MV-4-11 (cell line): ENCODE data around the gene AGTPBP1.

Experiments
- DNase-seq: peaks from one replicate; lab custom pipeline; 2025; lab: John Stamatoyannopoulos, UW

AGTPBP1 gene

DNA sequence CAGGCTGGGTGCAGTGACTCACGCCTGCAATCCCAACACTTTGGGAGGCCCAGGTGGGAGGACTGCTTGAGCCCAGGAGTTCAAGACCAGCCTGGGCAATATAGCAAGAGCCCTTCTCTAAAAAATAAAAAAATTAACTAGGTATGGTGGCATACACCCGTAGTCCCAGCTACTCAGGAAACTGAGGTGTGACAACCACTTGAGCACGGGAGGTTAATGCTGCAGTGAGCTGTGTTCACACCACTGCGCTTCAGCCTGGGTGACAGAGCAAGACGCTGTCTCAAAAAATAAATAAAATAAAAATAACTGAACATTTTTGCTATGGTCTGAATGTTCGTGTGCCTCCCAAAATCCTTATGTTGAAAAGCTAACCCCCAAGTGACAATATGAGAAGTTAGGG, 24.5 kb downstream of the AGTPBP1 start:
- DNase-seq, result no peak

DNA sequence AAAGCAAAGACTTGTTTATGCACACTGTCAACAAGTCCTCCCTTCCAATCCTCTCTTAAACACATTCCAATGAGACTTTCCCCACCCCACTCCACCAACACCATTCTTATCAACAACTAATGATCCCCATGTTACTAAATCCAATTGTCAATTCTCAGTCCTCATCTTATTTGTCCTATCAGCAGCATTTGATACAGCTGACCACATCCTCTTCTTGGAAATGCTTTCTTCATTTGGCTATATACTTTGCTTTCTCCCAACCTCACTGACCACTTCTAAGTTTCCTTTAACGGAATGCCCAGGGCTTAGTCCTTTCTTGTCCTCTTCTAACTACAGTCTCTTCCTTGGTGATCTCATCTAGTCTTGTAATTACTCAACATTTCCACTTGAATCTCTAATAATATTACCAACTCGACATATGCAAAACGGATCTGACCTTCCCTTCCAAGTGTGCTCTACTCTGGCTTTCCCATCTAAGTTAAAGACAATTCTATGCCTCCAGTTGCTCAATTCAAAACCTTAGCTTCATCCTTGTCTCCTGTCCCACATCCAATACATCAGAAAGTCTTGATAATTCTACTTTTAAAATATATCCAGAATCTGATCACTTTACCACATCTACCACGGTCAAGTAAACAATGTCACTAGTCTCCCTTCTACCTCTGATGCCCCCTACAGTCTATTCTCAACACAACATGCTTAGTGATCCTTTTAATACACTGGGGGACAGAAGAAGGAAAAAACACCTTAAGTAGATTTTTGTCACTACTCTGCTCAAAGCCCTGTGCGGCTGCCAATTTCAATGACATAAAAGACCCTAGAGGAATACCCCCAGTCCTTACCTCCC, 25.5 kb downstream of the AGTPBP1 start:
- peak; percentile 86 for DNase-seq

DNA sequence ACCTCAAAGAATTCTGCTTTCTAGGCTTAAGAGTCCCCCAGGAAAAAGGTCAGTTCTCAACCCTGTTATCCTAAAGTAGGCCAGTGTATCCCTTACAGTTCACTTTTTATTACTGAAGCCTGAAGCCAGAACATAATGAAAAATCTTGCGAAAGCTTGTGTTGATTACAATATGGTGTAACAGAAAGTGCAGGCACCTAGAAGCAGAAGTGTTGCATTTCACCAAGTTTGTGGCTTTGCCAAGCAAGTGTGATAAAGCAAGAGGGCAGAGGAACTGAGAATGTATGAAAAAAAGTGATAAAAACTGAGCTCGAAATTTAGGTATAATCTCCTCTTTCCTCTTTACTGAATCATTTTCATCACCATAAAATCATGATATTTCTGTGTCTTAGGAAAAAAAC, 26.2 kb downstream of the AGTPBP1 start:
- DNase-seq, result peak; percentile 96

DNA sequence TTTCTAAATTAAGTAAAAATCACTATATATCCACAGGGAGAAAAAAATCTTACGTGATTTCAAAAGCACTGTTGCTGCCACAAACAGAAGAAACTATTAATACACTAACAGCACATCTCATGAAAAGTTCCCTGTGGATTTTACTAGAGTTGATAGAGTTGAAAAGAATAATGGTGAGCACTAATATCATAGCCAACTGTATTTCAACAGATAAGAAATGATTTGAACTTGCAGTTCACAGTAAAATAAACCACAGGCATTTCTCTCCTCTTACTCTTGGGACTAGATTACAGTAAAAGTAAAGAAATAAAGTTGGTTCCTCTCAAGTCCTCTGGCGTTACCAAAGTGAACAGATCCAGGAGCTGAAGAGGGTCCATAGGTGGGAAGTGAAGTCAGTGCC, 27.9 kb downstream of the AGTPBP1 start:
- DNase-seq, result peak; percentile 2

DNA sequence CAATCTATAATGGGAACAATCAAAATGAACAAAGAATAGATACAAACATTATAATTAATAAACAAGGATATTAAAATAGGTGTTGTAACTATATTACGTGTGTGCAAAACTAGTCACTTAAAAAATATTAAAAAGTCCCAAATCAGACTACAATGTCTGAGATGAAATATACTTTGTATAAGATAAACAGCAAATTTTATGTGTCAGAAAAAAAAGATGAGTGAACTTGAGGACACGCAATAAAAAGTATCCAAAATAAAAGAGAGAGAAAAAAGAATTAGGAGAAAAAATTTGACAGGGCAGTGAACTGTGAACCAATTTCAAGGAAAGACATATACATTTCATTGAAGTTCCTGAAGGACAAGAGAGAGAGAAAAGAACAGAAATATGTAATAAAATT, 37.0 kb downstream of the AGTPBP1 start:
- no peak for DNase-seq

DNA sequence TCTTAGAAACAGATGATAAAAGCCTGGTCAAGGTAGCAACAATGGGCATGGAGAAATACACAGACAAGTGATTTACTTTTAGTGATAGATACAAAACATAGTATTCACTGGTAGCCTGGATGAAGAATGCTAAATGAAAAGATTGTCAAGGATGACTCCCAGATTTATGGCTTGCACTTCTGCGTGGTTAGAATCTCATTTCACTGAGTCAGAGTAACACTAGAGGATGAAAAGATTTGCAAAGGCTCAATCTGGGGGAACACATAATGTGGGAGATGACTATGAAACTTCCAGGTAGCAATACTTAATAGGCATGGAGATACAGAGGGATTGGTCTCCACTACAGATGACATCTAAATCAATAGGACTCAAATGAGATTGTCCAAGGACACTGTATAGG, 38.4 kb downstream of the AGTPBP1 start:
- DNase-seq, result no peak

DNA sequence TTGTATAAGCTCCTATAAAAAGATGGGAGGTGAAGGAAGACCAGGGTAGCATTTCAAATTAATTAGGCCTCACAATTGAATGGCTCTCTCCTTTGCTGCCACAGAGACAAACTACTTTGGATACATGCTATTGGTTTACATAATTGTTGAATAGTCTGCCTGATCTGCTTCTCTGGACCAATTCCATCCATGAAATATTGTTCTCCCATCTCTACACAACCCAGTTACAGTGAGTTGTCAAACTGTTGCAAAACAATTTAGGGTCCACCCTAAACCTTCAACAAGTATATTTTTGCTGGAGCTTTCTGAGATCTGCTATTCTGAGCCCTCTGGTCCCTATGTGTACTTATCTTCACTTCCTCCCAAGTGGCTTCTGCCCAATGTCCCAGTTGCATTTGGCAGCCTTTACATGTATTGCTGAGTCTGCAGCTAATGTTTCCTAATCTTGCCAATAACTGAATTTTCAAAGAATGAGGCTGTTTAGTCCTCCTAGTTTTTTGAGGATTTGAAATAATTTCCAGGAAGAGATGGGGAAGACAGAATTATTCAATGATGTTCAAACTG, 38.9 kb downstream of the AGTPBP1 start:
- DNase-seq, result peak; percentile 82

DNA sequence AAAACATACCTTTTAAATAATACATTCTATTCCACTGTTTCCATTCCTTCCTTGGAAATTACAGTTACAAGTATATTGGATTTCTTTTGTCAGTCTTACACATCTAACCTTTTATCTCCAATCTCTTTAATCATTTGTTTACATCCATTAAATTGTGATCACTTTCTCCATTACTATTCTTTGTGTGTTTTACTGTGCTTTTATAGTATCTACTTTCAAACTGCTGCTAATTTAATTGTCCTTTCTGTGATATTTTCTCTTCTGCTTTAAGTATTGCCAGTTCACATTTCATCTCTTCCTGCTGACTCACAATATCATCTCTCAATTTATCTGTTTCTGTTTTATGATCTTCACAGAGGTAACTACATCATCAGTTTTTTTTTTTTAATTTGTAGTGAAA, 39.6 kb downstream of the AGTPBP1 start:
- no peak for DNase-seq

DNA sequence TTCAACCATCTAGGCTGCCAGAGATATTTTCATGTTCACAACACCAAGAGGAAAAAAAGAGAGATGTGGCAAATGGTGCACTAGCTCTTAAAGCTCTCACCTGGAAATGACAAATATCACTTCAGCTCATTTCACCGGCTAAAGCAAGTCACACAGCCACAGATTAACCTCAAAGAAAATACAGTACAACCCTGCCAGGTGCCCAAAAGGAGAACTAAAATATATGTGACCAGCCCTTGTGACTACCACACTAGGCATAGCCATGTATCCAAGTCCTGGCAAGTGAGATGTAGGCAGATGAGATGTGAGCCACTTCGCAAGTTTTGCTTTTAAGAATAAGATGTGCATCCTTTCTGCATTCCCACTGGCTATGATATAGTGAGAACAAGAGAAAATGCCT, 41.4 kb downstream of the AGTPBP1 start:
- no peak for DNase-seq

DNA sequence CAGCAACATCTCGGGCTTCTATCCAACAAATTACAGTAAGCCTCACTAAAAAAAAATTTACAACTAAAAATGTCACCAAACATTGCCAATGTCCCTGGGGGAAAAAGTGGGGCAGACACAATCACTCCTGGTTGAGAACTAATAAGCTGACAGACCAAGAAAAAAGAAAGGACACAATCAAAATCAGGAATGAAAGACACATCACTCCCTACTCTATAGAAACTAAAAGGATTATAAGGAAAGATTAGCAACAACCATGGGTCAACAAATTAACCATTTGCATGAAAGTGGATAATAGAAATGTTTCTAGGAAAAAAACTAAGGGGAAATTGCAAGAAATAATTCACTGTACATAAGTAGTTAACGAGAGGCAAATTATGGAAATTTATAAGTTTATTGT, 53.4 kb downstream of the AGTPBP1 start:
- no peak for DNase-seq

DNA sequence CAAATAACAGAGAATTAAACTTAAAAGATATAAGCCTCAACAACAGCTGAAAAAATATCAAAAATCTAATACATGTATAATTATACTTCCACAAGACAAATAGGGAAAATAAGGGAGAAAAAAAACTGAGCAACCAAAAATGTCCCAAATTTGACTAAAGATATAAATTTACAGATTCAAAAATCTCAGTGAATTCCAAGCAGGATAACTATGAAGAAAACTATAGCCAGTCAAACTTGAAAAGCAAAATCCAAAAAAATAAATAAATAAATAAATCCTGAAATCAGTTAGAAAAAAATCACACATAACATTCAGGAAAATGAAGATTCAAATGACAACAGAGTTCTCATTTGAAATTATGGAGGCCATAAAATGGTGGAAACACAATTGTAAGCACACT, 56.7 kb downstream of the AGTPBP1 start:
- DNase-seq, result no peak

DNA sequence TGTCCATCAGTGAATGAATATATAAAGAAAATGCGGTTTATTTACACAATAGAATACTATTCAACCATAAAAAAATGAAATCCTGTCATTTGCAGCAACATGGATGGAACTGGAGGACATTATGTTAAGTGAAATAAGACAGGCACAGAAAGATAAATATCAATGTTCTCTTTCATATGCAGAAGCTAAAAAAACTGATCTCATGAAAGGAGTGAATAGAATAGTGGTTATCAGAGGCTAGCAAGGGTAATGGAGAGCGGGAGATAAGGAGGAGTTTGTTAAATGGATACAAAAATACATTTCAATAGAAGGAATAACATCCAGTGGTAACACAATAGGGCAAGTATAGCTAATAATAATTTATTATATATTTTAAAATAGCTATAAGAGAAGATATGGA, 65.0 kb downstream of the AGTPBP1 start:
- DNase-seq, result no peak

DNA sequence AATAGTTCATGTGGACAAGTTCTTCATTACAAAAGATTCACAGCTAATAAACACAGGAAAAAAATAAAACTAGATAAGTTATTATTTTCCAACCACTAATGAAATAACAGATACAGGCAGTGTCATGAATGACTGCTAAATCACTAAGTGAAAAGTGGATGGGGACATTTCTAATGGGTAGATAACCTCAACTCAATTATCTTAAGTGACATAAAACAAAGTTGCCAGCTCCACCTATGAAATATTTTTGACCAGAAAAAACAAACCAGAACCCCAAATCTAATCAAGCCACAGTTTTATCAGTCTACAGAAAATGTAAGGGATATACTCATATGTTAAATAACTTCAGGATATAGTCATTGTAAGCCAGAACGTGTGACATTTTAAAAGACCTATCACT, 74.4 kb downstream of the AGTPBP1 start:
- no peak for DNase-seq

DNA sequence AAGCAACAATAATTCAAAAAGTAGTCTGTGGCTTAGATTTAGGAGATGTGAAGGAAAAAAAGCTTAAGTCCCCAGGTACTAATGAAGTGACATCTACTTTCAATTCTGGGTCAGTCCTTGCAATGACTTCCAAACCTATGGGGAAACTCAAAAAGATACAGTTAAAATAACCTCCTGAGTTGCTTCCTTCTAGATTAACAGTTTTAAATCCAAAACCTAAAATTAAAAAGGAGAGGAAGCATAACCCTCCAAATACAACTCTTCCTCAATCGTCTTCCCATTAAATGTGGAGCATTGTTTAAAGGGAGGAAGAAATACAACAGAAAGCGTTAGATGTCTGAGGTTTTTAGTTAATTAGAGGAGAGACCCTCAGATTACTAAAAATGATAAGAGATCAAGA, 75.7 kb downstream of the AGTPBP1 start:
- no peak for DNase-seq

DNA sequence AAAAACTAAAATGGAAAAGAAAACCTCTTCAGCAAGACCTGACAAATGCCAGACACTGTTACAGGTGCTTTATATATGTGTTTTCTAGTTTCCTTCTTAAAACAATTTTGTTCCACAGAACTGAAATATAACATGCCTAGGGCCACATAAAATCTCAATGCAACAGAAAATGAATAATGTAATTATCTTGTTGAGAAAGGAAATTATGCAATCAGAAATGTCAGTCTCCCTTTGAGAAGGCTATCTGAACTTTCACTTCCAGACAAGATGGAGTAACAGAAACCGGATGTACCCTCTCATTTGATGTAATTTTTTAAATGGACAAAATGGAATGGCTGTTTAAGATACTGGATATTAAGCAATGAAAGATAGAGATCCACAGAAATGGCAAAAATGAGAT, 79.2 kb downstream of the AGTPBP1 start:
- peak; percentile 67 for DNase-seq

DNA sequence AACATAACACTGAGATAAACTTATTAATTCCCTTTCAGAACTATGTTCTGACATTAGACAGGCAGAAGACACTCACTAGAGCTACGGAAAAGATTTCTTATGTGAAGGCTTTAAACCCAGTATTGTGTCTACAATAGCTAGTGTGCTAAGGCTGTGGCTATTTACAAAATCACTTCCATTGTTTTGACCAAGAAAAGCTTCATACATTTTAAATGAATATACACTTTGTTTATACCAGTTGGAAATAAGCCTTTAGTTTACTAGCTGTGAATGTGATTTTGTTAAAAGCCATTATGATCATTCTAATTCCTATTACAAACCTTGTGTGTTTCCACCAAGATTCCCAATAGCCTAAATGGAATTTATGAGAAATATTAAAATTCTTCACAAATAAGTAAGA, 83.0 kb downstream of the AGTPBP1 start:
- no peak for DNase-seq

DNA sequence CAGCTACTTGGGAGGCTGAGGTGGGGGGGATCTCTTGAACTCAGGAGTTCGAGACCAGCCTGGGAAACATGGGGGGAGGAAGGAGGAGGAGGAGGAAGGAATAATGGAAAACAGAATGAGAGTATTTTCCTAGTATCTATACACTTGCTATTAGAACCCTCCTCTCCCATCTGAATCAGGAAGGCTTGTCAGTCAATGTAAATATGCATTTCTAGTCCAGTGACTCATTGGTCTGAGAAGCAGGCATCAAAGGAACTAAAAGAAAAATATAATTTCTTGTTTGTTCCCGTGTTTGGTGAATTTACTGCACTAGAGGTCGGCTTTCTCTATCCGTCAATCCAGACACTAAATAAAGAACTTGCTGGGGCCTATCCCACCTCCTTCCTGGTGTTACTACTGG, 88.6 kb downstream of the AGTPBP1 start:
- DNase-seq, result no peak

DNA sequence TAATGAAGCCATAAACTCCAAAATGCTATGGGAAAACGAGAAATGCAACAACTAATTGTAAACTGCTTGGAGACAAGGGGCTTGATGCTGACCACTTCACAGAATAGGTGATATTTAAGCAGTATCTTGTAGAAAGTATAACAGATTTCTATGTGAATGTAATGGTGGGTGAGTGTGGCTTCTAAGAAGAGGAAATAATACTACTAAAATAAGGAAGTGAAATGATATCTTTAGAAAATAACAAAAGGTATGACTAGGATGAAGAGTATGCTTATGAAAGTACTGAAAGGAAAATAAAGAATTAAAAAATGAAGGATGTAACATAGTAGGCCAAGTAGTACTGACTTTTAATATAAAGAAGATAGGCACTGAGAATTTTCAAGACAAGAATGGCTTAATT, 94.2 kb downstream of the AGTPBP1 start:
- peak; percentile 64 for DNase-seq

DNA sequence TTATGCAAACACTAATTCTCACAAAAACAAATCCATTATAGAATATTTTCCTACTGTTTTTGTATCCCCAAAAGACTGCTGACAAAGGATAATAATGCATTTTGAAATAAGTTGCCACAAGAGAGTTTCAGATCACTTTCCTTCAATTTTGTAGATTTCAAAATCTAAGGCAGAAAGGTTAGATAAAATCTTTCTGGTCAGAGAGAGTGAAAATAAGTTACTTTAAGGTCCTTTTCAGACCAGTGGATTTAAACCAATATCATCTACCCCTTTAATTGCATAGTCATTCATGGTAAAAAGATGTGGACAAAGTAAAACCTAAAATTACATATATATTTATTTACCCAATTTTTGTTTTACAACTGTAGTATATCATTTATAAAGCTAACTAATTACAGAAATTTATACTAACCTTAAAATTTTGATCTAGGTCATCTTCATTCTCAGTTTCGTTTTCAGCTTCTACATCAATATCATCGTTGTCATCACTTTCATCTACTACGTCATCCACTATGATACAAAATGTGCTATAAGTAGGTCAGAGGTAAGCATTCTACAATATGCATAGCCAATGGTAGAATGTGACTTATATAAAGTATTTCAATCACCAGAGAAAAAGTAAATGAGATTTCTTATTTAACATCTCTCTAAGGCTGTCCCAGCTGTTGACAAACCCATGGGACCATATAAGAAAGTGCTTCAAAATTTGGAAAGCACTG, 95.7 kb downstream of the AGTPBP1 start:
- peak; percentile 10 for DNase-seq

DNA sequence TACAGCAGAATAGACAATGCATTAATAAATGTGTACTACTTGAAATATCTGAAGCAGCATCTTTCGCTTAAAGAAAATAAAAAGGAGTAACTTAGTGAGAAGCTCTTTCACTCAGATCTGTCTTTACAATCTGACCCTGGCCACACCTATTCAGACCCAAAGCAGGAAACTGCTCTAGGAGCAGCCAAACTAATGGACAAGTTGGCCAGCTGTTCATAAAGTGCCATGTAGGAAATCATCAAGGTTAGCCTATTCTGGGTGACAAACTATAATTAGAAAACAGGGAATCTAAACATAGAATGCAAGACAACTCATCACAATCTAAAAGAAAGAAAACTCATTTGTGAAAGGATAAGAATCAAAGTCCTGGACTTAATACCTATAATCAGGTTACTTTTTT, 101.3 kb downstream of the AGTPBP1 start:
- DNase-seq, result no peak

DNA sequence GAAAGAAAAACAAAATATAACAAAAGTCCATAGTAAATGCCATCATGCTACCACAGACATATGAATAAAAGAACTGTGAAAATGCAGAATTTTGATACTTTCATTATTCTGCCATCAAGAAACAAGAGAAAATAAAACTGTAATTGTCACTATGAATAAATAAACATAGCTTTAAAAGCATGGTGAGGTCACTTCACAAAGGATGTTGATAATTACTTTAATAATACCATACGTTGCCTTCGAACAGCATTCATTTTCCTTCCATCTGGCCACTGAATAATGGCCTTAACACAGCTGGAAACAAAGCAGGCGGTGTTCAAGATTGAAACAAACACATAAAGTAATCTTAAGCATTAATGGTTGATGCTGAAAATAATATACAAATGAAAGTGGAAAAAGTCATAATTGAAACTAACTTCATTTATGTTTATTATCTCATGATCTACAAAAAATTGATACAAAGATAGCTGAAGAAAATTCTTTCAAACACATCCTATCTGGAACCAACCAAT, 102.0 kb downstream of the AGTPBP1 start:
- no peak for DNase-seq

DNA sequence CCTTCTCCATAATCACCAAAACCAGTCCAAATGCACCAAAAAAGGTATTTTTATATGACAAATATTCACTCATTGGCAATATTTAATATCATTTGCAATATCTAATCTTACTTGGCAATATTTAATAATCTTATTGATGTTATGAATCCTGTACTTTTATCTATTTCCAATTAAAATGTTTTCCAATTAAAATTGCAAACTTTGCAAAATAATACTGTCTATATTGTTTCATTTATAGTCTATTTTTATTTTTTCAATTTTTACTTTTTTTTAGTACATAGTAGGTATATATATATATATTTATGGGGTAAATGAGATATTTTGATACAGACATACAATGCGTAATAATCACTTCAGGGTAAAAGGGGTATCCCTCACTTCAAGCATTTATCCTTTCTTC, 109.9 kb downstream of the AGTPBP1 start:
- DNase-seq, result no peak

DNA sequence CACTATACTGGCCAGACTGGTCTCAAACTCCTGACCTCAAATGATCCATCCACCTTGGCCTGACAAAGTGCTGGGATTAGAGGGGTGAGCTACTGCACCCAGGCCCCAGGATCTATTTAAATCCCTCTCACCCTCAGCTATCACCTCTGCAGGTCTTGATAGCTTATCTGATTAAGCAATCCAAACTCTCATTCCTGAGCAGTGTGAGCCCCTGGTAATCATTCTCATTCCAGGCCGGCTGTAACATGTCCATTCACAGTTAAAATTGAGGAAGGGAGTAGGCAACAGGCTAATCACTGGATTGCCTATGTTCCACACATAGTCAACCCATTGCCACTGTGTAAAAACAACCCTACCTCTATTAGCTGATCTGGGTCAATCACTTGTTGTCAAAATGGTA, 111.1 kb downstream of the AGTPBP1 start:
- DNase-seq, result no peak
